Measurements from ENCODE around the gene NAT14. TPM values are rescaled to one million over a fixed set of nuclear protein-coding genes. Genes with fewer than 3 reads are reported as not detected.

The NAT14 gene
- total RNA-seq, 1 donor, result 1.9 TPM

Other genes starting within 250 kb of the NAT14 start
- 62.5 TPM for gene PPP6R1, start 226.2 kb upstream of the NAT14 start, total RNA-seq
- gene HSPBP1, start 205.1 kb upstream of the NAT14 start, total RNA-seq, result 7.9 TPM
- gene BRSK1, start 201.2 kb upstream of the NAT14 start, total RNA-seq, result 0.52 TPM
- 2.0 TPM for gene TMEM150B, start 159.8 kb upstream of the NAT14 start, total RNA-seq
- 14.3 TPM for gene KMT5C, start 145.3 kb upstream of the NAT14 start, total RNA-seq
- gene COX6B2, start 130.5 kb upstream of the NAT14 start, total RNA-seq, result not detected
- gene GARIN5B, start 121.9 kb upstream of the NAT14 start, total RNA-seq, result not detected
- 0.10 TPM for gene IL11, start 114.7 kb upstream of the NAT14 start, total RNA-seq
- not detected for gene TMEM190, start 108.4 kb upstream of the NAT14 start, total RNA-seq
- 1.9 TPM for gene TMEM238, start 100.9 kb upstream of the NAT14 start, total RNA-seq
- 605 TPM for gene RPL28, start 99.3 kb upstream of the NAT14 start, total RNA-seq
- 20.7 TPM for gene UBE2S, start 77.4 kb upstream of the NAT14 start, total RNA-seq
- gene SHISA7, start 41.9 kb upstream of the NAT14 start, total RNA-seq, result not detected
- 4.5 TPM for gene ISOC2, start 23.5 kb upstream of the NAT14 start, total RNA-seq
- not detected for gene C19orf85, start 20.4 kb upstream of the NAT14 start, total RNA-seq
- gene ZNF628, start 8.6 kb upstream of the NAT14 start, total RNA-seq, result 3.5 TPM
- gene SSC5D, start 3.2 kb downstream of the NAT14 start, total RNA-seq, result 0.10 TPM
- not detected for gene SBK2, start 51.9 kb downstream of the NAT14 start, total RNA-seq
- not detected for gene SBK3, start 60.4 kb downstream of the NAT14 start, total RNA-seq
- 2.7 TPM for gene ZNF579, start 95.7 kb downstream of the NAT14 start, total RNA-seq
- gene FIZ1, start 114.3 kb downstream of the NAT14 start, total RNA-seq, result 2.2 TPM
- 9.6 TPM for gene ZNF524, start 115.1 kb downstream of the NAT14 start, total RNA-seq
- 3.3 TPM for gene ZNF865, start 120.5 kb downstream of the NAT14 start, total RNA-seq
- 6.3 TPM for gene ZNF784, start 139.4 kb downstream of the NAT14 start, total RNA-seq
- gene ZNF580, start 155.8 kb downstream of the NAT14 start, total RNA-seq, result 14.4 TPM
- gene ZNF581, start 158.5 kb downstream of the NAT14 start, total RNA-seq, result 19.0 TPM
- 1.9 TPM for gene CCDC106, start 163.0 kb downstream of the NAT14 start, total RNA-seq
- 55.6 TPM for gene U2AF2, start 169.8 kb downstream of the NAT14 start, total RNA-seq
- 23.5 TPM for gene EPN1, start 190.0 kb downstream of the NAT14 start, total RNA-seq

Measured in mononuclear cell (primary cell).